ENCODE data around the gene PRKAG2.

Gene PRKAG2

DNA sequence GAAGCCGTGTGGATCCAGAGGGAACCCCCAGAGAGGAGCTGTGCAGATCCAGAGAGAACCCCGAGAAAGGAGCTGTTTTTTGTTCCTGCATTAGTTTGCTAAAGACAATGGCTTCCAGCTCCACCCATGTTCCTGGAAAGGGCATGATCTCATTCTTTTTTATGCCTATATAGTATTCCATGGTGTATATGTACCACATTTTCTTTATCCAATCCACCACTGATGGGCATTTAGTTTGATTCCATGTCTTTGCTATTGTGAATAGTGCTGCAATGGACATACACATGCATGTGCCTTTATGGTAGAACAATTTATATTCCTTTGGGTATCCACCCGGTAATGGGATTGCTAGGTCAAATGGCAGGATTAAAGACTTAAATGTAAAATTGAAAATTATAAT is 261.9 kb downstream of the PRKAG2 start:
- DNase-seq (ENCODE audit: low read depth), result no peak

DNA sequence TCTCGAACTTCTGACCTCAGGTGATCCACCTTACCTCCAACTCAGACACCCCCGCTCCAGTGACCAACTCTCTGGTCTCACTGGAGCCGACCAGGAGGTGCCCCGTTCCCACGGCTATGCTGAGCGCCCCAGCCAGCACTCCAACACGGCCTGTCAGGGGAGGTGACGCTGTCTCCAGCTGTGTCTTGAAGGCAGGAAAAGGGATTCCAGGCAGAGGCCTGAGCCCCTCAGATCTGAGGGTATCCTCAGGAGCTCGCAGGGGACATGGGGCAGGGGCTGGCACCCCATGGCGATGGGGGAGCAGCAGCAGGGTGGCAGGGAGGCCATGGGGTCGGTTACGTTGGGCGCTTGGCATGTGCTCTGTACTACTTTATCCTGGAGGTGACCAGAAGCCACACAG is 262.9 kb downstream of the PRKAG2 start:
- DNase-seq (ENCODE audit: low read depth), result no peak

DNA sequence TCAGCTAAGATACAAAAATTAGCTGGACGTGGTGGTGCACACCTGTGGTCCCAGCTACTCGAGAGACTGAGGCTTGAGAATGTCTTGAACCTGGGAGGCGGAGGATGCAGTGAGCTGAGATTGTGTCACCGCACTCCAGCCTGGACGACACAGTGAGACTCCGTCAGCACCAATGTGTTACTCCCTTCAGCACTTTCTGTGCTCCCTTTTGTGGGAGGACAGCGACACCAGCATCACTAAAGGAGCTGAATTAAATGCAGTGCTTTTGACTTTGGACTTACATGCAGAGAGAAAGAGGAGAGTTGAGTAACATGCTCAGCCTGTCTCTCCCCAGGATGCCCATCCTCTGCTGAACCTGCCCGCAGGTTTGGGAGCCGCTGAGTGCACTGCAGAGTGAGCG is 265.0 kb downstream of the PRKAG2 start:
- DNase-seq (ENCODE audit: low read depth), result no peak

DNA sequence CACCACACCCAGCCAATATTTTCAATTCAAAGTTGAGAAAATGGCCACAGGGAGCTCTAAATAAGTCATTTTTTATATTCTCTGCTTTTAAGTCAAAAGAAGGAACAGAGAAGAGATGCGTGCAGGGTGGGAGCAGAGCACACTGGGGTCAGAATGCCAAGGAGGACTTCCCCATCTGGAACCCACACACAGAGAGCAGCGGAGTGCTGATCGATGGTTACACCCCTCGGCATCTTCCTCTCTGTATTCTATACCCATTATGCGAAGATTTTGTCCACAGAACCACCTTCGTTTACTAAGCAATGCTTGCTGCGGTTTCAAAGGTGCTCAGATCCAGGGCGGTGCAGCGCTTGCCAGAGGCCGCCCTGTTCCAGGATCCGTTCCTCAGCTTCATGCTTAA is 265.9 kb downstream of the PRKAG2 start:
- no peak for DNase-seq (ENCODE audit: low read depth)

DNA sequence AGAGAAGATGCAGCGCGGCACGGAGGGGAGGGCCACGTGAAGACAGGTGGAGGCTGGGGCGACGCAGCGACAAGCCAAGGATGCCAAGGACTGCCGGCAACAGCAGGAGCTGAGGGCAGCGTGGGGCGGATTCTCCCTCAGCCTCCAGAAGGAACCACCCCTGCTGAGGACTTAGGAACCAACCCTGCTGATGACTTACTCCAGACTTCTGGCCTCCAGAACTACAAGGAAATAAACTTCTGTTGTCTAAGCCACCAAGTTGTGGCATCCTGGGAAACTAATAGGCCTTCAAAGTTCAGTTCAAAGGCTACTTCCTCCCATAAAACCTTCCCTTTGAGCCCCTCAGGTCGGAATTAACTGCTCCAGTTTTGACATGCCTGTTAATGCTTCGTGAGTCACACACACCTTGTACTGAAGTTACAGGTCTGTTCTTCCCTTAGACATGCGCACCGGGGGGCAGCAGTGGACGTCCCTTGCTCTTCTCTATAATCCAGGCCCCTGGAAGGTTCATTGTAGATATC is 268.8 kb downstream of the PRKAG2 start:
- no peak for DNase-seq (ENCODE audit: low read depth)

DNA sequence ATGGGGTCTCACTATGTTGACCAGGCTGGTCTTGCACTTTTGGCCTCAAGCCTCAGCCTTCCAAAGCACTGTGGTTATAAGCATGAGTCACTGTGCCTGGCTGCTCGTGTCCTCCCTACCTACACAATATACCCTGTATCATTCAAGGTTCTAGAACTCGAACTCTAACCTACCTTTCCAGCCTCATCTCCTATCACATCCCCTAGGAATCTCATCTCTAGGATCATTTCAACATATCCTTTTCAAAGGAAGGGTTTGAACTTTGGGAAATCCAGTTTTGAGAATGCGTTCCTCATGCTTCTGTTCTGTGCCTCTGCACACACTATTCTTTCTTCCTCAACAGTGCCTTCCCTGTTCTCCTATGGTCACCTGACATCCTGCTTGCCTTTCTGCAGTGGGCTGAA is 269.4 kb downstream of the PRKAG2 start:
- no peak for DNase-seq (ENCODE audit: low read depth)

DNA sequence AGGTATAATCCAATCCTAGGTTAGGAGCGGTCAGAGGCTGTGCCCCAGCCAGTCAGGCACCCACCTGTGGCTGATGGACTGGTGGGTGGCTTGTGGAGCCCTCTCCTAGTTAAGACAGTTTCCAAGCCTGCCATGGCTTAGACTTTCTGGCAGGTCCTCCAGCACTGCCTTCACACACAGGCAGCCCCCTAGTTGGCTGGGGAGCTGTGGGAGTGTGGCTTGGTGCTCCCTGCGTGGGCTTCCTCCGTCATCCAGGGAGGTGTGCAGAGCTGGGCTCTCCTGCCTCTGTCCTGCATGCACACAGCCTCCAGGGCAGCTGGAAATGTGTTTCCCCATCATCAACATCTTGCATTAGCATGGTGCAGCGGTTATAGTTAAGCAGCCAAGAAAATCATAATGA is 273.0 kb downstream of the PRKAG2 start:
- DNase-seq (ENCODE audit: low read depth), result no peak

DNA sequence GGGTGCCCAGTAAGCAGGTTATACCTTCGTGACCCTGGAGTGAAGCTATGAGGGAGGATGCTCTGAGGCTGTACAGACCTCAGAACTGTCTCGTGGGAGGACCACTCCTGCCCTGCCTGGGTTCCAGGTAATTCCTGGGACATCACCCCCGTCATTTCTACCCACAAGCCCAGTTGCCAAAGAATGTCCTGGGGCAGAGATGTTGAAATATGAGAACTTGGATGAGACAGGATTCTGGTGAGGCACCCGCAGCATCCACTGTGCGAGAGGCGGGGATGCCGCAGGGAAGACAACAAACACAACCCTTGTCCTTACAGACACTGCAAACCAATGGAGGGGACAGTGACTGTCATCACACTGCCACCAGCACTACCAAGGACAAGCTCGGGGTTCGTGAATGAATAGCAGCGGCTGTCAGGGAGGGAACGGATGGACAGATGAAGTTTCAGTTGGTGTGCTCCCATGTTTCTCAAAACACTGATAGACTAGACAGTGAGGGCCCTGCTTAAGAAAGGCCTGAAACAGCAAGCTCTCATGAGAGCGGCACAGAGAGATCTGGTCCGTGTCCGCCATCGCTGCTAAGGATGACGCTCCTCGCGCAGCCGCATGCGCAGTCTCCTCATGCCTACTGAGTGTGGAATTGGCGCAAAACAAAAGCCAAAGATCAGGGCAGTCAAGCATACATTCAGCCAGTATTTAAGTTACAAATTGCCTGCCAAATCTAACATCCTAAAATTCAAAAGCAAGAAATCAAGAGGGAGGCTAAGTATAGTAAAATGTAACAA is 275.2 kb downstream of the PRKAG2 start:
- no peak for DNase-seq (ENCODE audit: low read depth)

DNA sequence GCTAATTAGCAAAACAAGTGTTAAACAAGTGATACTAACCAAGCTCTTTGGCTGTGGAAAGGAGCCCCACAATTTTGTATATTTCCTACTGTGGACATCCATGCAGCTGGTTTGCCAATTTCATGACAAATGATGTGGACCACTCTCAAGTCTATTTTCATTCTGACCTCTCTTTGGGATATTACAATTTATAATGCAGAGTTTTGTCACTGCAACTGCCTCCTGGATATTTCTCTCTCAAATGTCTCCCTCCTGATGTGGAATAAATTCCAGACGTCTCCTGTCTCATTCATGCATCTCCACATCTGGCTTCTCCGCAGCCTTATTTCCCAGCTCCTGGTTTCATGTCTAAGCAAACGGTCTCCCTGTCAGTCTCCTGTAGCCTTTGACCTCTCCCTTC is 276.6 kb downstream of the PRKAG2 start:
- DNase-seq (ENCODE audit: low read depth), result no peak

DNA sequence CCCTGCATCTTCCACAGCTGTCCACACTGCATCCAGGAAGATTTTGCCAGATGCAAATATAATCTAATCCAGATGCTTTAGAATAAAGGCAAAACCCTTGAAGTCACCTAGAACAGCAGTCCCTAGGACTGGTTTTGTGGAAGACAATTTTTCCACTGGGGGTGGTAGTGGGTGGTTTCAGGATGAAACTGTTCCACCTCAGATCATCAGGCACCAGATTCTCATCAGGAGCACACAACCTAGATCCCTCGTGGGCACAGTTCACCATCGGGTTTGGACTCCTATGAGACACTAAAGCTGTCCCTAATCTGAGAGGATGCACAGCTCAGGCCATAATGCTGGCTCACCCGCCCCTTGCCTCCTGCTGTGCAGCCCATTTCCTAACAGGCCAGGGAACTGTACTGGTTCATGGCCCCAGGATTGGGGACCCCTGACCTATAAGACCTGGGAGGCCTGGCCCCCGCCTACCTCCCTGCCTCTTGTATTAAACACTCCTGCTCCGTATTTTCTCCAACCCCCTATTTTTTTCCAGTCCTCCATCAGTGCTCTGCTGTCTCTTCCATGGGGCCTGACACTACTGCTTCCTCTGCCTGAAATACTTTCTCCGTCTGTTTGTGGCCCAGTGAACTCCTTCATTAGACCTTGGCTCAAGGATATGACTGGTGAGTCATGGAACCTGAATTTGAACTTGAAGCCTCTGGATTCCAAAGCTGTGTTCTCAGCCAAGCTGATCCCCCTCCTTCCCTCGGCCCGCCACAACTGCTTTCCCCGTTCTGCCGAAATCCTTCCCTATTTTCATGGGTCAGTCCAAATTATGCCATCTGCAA is 277.3 kb downstream of the PRKAG2 start:
- DNase-seq (ENCODE audit: low read depth), result no peak

DNA sequence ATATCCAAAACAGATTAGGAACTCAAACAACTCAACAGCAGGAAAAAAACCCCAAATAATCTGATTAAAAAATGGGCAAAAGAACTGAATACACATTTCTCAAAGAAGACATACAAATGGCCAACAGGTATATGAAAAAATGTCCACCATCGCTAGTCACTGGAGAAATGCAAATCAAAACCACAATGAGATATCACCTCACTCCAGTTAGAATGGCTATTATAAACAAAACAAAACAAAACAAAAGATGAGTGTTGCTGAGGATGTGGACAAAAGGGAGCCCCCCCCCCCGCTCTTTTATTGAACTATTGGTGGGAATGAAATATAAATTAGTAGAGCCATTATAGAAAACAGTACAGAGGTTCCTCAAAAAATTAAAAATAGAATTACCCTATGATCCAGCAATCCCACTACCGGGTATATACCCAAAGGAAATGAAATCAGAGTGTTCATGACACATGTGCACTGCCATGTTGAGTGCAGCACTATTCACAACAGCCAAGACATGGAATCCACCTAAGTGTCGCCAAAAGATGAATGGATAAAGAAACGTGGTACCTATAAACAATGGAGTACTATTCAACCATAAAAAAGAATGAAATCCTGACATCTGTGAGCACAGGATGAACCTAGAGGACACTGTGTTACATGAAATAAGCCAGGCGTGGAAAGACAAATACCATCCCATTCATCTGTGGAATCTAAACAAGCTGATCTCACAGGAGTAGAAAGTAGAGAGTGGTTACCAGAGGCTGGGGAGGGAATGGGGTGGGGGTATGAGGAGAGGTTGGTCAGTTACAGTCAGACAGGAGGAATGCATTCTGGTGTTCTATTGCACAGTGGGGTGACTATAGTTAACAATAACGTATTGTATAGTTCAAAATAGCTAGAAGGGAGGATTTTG is 279.1 kb downstream of the PRKAG2 start:
- DNase-seq (ENCODE audit: low read depth), result no peak

DNA sequence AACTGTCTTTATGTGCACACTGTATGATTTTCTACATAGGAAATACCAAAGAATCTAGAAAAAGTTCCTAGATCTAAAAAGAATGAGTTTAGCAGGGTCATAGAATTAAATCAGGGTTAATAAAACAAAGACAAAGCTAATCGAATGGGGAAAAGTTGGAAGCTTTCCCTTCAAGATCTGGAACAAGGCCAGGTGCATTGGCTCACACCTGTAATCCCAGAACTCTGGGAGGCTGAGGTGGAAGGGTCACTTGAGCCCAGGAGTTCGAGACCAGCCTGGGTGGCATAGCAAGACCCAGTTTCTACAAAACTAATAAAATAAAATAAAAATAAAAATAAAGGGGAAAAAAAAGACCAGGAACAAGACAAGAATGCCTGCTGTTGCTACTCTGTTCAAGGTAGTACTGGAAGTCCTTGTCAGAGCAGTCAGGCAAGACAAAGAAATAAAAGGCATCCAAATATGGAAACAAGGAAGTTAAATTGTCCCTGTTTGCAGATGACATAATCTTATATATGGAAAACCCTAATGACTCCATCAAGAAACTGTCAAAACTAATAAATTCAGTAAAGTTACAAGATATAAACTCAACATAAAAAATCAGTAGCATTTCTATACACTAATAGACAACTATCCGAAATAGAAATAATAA is 281.1 kb downstream of the PRKAG2 start:
- DNase-seq (ENCODE audit: low read depth), result no peak

DNA sequence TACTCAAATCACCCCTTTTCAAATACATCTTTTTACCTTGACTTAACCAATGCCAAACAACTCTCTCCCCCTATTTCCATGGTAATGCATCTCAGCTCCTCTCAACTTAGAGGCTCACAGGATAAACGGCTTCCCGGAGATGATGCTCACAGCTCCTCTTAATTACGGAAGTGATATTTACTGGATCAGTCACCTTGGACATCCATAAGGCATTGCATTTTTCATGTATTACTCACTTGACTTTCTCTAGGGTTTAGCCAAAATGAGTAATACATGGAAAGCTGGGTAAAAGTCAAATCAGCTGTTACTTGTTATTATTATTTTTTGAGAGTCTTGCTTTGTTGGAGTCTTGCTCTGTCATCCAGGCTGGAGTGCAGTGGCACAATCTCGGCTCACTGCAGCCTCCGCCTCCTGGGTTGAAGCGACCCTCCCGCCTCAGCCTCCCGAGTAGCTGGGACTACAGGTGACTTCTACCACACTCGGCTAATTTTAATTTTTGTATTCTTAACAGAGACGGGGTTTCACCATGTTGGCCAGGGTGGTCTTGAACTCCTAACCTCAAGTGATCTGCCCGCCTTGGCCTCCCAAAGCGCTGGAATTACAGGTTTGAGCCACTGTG is 283.9 kb downstream of the PRKAG2 start:
- no peak for DNase-seq (ENCODE audit: low read depth)

DNA sequence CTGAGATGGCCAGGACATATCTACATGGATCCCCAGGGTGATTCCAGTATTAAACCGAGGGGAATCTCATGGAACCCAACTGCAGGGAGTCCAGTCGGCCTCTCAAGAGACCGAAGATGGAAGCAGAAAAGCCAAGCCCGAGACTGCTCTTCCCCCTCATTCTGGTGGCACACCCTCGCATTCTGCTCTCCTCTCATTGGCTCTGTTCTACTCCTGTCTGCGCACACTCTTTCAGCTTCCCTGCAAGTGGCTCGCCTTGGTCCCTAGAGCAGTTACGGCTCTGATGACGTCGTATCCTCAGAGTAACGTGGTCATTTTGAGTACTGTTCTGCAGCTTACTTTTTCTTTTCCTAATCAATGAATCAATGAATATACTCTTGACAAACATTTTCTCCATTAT is 284.6 kb downstream of the PRKAG2 start:
- DNase-seq (ENCODE audit: low read depth), result no peak

DNA sequence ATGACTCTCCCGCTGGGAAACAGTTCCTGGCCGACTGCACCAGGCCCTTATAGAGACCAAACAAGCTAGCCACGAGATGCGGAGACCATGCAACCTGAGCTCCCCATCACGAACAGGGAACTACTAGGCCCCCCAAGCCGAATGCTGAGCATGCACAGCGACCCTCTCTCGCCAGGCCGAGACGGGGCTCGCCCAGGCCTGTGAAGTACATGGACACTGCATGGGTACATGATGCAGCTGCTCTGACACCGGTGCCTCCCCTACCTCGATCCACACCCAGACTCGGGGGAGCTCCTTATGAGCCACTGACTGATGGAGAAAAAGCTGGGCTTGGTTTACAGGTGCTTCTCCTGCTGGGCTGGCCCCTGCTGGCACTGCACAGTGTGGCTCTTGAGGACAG is 285.0 kb downstream of the PRKAG2 start:
- no peak for DNase-seq (ENCODE audit: low read depth)

DNA sequence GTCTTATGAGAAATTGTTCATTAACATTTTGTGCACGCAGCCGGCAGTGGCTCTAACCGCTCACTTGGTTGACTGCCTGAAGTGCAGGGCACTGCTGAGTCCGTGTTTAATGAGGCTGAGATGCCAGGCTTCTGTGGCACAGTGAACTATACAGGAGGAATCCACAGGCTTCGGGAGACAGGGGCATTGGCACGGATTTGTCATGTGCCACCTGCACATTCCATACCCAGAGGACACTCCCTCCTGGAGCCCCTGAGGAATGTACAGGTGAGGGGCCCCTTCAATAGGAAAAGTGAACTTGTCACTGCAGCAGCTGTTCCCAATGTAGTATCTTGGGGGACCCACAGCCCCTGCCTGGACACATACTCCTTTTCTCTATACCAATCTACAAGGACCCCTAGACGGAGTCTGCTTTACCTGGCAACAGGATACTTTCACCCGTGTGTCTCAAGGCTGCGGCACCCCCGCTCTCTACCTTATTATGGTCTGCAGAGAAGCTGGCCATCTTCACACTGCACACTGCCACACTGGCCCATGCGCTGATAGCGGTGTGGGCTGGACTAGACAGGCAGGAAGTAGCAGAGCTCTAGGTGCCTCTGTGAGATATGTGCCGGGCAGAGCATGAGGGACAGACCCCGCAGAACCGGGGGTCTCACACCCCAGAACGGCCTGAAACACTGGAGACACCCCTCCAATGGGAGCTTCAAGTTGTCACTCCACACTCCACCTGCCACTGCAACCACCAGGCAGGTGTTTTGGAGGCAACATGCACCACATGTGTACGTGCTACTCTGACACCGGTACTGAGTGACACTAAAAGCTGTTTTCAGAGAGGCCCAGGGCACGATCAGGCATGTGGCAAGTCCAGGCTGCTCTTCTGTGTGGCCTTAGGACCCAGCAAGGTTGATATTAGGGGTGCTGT is 285.8 kb downstream of the PRKAG2 start:
- DNase-seq (ENCODE audit: low read depth), result no peak

DNA sequence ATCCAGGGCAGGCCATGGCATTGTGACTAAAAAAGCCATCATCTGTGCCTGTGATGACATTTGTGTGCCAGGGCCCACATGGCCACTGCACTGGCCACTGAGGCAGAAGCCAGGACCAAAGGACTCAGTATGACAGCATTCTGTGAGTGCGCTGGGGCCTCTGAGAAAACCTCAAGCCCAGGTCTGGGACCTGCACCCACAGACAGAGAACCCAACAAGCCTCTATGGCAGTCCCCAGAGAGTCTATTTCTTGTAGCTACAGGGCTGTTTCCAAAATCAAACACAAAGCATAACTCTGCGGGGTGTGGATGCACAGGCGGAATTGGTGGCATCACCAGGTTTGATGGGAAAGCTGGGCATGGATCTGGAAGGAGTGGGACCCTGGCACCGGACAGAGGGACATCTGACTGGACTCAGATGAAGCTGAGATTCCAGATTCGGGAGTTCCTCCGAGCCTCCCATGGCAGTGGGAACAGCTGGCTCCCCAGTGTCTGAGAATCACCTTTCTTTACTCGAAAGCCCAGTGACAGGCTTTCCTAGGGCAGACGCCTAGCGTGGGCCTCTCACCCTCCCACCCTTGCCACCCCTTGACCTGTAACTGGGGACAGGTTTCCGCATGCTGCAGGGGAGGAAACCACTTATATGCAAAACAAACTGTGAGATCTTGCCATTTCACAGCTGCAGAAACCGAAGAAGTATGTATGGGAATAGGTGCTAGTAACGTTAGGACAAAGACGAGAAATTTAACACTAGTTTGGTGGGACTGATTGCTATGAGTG is 286.7 kb downstream of the PRKAG2 start:
- no peak for DNase-seq (ENCODE audit: low read depth)

DNA sequence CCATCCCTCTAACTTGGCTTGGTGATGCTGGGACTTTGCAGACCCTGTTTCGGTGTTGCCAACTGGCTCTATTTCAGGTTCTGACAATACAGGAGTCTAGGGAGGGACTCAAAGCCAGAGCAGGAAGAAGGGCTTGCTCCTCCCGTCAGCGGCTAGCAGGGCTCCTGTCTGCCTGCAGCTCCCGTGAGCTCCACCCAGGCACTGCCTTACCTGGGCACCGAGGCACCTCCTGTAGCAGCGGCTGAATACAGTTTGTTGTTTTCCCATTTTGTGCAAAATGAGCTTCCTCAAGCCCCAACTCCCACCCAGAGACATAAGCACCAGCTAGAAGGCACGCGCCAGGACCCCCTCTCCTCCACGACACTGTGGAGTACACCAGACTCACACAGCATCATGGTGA is 287.9 kb downstream of the PRKAG2 start:
- DNase-seq (ENCODE audit: low read depth), result no peak

DNA sequence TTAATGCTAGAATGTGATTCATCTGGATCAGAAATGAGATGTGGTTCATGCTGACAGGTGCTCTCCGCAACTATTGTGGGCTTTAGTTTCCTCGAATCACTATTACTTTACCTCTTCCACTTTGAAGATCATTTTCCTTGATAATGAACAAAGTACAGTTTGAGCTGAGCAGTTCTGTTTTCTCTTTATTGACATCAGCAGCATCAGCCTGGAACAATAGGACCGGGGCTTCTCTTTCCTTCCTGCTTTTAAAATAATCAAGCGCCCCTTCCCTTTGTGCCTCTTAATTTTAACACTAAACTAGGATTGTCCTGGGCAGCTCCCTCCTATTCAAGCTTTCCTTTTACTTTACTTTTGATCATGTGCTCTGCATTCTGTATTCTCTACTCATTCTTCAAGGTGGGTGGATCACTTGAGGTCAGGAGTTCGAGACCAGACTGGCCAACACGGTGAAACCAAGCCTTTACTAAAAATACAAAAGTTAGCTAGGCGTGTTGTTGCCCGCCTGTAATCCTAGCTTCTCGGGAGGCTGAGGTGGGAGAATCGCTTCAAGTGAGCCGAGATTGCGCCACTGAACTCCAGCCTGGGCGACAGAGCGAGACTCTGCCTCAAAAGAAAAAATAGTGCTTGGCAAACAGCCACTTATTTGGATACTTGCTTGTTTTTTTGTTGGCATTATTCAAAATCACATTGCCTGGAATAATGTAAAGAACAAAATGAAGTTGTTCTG is 290.2 kb downstream of the PRKAG2 start:
- DNase-seq (ENCODE audit: low read depth), result no peak
